GM23248 (cell line): Measurements from ENCODE around the gene MOB2. TPM values are rescaled to one million over a fixed set of nuclear protein-coding genes. Genes with fewer than 3 reads are reported as not detected.

Source experiments
- DNase-seq: peaks from one replicate; pipeline ENCODE4 v3.0.0-alpha.2; 2015
- H2AFZ ChIP-seq: fragments of 200-600 bp; sonication (generic); 2 replicates; pipeline ENCODE4 v1.6.1; 2016; ENCODE audit warnings: antibody characterized with exemption
- H3F3A ChIP-seq: fragments of 200-600 bp; sonication (generic); 2 replicates; pipeline ENCODE4 v1.6.1; 2016; ENCODE audit warnings: mild to moderate bottlenecking, antibody characterized with exemption, mixed run types; ENCODE audit not compliant: insufficient read depth
- H3K27ac ChIP-seq: fragments of 200-600 bp; sonication (generic); 2 replicates; pipeline ENCODE4 v1.5.1; 2016; ENCODE audit warnings: mild to moderate bottlenecking
- H3K27me3 ChIP-seq: fragments of 200-600 bp; sonication (generic); replicated peaks from 2 replicates; pipeline ENCODE4 v1.6.1; 2016; ENCODE audit warnings: mild to moderate bottlenecking; ENCODE audit not compliant: insufficient read depth
- H3K36me3 ChIP-seq: fragments of 200-600 bp; sonication (generic); 2 replicates; pipeline ENCODE4 v1.6.1; 2016; ENCODE audit warnings: low read depth, mild to moderate bottlenecking
- H3K4me1 ChIP-seq: fragments of 200-600 bp; sonication (generic); 2 replicates; pipeline ENCODE4 v1.6.1; 2016; ENCODE audit warnings: mild to moderate bottlenecking; ENCODE audit not compliant: insufficient read depth
- H3K4me2 ChIP-seq: fragments of 200-600 bp; sonication (generic); one replicate; pipeline ENCODE4 v1.6.1; 2016; ENCODE audit warnings: mild to moderate bottlenecking; ENCODE audit not compliant: unreplicated experiment
- H3K4me3 ChIP-seq: fragments of 200-600 bp; sonication (generic); 2 replicates; pipeline ENCODE4 v1.5.1; 2016; ENCODE audit warnings: mild to moderate bottlenecking
- H3K79me2 ChIP-seq: fragments of 200-600 bp; sonication (generic); 2 replicates; pipeline ENCODE4 v1.6.1; 2016; ENCODE audit warnings: mild to moderate bottlenecking; ENCODE audit not compliant: insufficient read depth
- H3K9ac ChIP-seq: fragments of 200-600 bp; sonication (generic); 2 replicates; pipeline ENCODE4 v1.6.1; 2016; ENCODE audit warnings: mild to moderate bottlenecking
- H3K9me2 ChIP-seq: fragments of 200-600 bp; sonication (generic); 2 replicates; pipeline ENCODE4 v1.6.1; 2016; ENCODE audit warnings: mixed run types, mild to moderate bottlenecking, moderate library complexity; ENCODE audit not compliant: insufficient read depth
- H3K9me3 ChIP-seq: fragments of 200-600 bp; sonication (generic); one replicate; pipeline ENCODE4 v1.6.1; 2017; ENCODE audit warnings: low read depth
- H4K20me1 ChIP-seq: fragments of 200-600 bp; sonication (generic); 2 replicates; pipeline ENCODE4 v1.6.0; 2016; ENCODE audit not compliant: insufficient read depth
- EZH2 ChIP-seq: fragments of 200-600 bp; sonication (generic); IDR thresholded peaks from 2 replicates; pipeline ENCODE4 v1.6.1; 2018; ENCODE audit warnings: antibody characterized with exemption, mild to moderate bottlenecking; ENCODE audit not compliant: insufficient read depth, poor library complexity, severe bottlenecking
- EZH2phosphoT487 ChIP-seq: fragments of 200-600 bp; sonication (generic); IDR thresholded peaks from 2 replicates; pipeline ENCODE4 v1.6.1; 2018; ENCODE audit warnings: antibody characterized with exemption, moderate library complexity, mild to moderate bottlenecking, low read depth; ENCODE audit not compliant: insufficient read depth
- WGBS, 2 experiments: methylation state at CpG; one replicate each; pipeline ENCODE4 v1.1.6; 2015 to 2017; ENCODE audit warnings: low lambda C conversion rate in 2 of 2, low coverage in 1 of 2; ENCODE audit errors: missing lambda C conversion rate in 2 of 2; 5-methylcytosine and 5-hydroxymethylcytosine counted together
- in situ Hi-C: fragments of 300-500 bp; cut with MboI; formaldehyde crosslinking; loops from 2 replicates; pipeline ENCODE4 v1.15.0; 2020
- polyA plus RNA-seq: library from polyadenylated mRNA; unstranded; fragments of >200 nt; fragmentation: Nextera tagmentation; extraction: Ambion mirVana; gene quantifications from 2 replicates; pipeline ENCODE4 v1.2.1, GENCODE V29; 2016
- total RNA-seq: library from RNA; depleted of rRNA; stranded (reverse); fragments of >200 nt; shearing (Covaris generic); gene quantifications from 2 replicates; pipeline ENCODE4 v1.2.3, GENCODE V29; 2014

Gene MOB2
- total and polyA plus RNA-seq, 2 experiments from 2014 or later: 28.8 to 29.3 TPM

DNA sequence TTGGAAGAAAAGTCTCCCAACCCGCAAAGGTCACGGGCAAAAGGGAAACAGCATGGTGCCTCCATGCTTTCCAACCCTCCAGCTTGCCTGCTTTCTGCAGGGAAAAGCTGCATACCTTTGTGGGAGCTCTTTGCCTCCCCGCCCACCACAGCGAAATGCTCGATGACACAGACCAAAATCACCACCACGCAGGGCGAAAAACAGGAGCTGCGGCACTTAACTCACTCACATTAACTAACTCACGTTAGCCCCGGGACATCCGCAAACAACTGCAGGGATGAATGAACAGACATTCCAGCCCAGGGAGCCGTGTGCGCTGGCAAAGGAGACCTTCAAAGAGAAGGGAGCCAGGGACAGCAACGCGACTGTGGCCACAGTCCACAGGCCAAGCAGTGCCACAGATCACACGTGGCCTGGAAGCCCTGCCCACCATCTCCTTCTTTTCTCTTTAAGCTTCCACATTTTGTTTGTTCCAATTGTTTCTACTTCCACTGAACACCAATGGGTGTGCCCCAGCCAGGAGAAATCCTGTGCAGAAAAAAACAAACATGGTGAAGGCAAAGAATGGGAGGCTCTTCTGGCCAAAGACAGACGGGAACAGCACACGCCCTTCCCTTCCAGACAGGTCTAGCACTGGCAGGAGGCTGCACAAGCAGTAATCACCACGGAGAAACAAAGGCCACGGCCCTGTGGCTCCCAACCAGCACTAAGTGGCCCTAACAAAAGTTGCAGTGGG, 46.2 kb upstream of the MOB2 start:
- DNase-seq: peak; percentile 89
- Histone ChIP-seq H3K9ac (peak overlapping the region; percentile 69), H3K27ac (peak overlapping the region; percentile 88), H3K9me3 (no peaks in the 10 kb centered on the region), H4K20me1 (peaks cover 37% of the 10 kb centered on the region; the same call in 1 of the 2 replicates), H2AFZ (no peak overlapping the region), H3K4me3 (peak overlapping the region; percentile 7), H3K4me1 (peaks cover 26% of the 10 kb centered on the region), H3K4me2 (peak overlapping the region; percentile 42), H3K36me3 (no peaks in the 10 kb centered on the region), H3K9me2 (no peaks in the 10 kb centered on the region), H3F3A (peaks cover 24% of the 10 kb centered on the region), H3K79me2 (peaks cover 81% of the 10 kb centered on the region), H3K27me3 (peaks cover 1% of the 10 kb centered on the region; the same call in 1 of the 2 replicates)
- TF ChIP-seq EZH2 (no peak), EZH2phosphoT487 (no peak)
- 13 to 14% methylated on average over 20 of the region's 20 CpGs for WGBS, 2 experiments
- in situ Hi-C loops: no loop called here

GRCh38 chr11:1532014-1532586, 45.5 kb upstream of the MOB2 start:
- H3K36me3 ChIP-seq: no peaks in the 10 kb centered on the region
- peak; percentile 94 for DNase-seq
- H3K27ac ChIP-seq: peak overlapping the region; percentile 88
- H2AFZ ChIP-seq: no peak overlapping the region
- H3K9me3 ChIP-seq: no peaks in the 10 kb centered on the region
- peak overlapping the region; percentile 7; the same call in 1 of the 2 replicates for H3K4me3 ChIP-seq
- peak overlapping the region; percentile 69 for H3K9ac ChIP-seq
- in situ Hi-C loops: no loop called here
- H3K9me2 ChIP-seq: no peaks in the 10 kb centered on the region
- H4K20me1 ChIP-seq: peaks cover 37% of the 10 kb centered on the region; the same call in 1 of the 2 replicates
- no peak for TF ChIP-seq EZH2
- no peak for TF ChIP-seq EZH2phosphoT487
- WGBS, 2 experiments: 4 to 8% methylated on average over 16 to 17 of the region's 17 CpGs
- H3F3A ChIP-seq: peaks cover 24% of the 10 kb centered on the region
- peaks cover 26% of the 10 kb centered on the region for H3K4me1 ChIP-seq
- H3K4me2 ChIP-seq: peak overlapping the region; percentile 42
- H3K79me2 ChIP-seq: peaks cover 81% of the 10 kb centered on the region
- no peaks in the 10 kb centered on the region for H3K27me3 ChIP-seq

- no peaks in the 10 kb centered on the region for H3K9me3 ChIP-seq
- H3K4me1 ChIP-seq: peaks cover 26% of the 10 kb centered on the region
- H3K27ac ChIP-seq: peak overlapping the region; percentile 88
- peak overlapping the region; percentile 69 for H3K9ac ChIP-seq
- TF ChIP-seq EZH2: no peak
- no peak for TF ChIP-seq EZH2phosphoT487
- peaks cover 81% of the 10 kb centered on the region for H3K79me2 ChIP-seq
- 36% methylated on average over 12 of the region's 12 CpGs for WGBS, 2 experiments
- peak overlapping the region; percentile 42 for H3K4me2 ChIP-seq
- no peak overlapping the region for H2AFZ ChIP-seq
- H3K4me3 ChIP-seq: no peak overlapping the region
- H3K9me2 ChIP-seq: no peaks in the 10 kb centered on the region
- H3K27me3 ChIP-seq: no peaks in the 10 kb centered on the region
- peak; percentile 48 for DNase-seq
- in situ Hi-C loops: no loop called here
- peaks cover 33% of the 10 kb centered on the region; the same call in 1 of the 2 replicates for H4K20me1 ChIP-seq
- no peaks in the 10 kb centered on the region for H3K36me3 ChIP-seq
- peaks cover 24% of the 10 kb centered on the region for H3F3A ChIP-seq
These were observed 45.0 kb upstream of the MOB2 start for GRCh38 chr11:1531449-1532013.

DNA sequence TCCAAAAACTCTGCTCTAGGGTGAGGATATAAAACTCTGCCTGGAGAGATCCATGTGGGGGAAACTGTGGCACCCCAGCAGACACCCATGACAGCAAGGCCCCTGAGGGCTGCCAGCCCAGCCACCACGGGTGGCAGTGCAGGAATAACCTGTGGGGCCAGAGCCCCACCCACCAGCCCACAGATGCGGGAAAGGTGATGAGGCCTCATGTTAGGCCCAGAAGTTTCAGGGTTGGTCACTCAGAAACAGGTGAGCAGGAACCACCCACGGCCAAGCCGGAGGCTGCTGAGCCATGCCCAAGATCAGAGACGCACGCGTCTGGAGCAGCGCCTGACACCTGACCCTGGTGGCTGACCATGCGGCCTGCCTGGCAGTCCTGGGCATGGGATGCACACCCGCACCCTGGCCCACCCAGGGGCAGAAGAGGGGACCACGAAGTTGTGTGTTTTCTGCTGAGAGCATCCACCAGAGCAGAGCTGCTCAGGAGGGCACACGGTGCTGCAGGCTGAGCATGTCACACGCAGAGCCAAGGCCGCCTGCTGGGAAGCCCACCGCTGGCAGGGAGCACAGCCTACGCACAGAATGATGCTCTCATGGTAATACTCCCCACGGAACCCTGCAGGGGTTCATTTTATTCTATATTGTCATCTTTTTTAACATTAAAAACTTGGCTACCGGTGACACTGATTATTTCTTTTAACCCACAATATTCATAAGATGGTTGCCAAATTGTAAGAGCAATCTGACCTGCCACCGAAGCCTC, 44.3 kb upstream of the MOB2 start:
- H4K20me1 ChIP-seq: peaks cover 26% of the 10 kb centered on the region; the same call in 1 of the 2 replicates
- peak overlapping the region; percentile 42 for H3K4me2 ChIP-seq

More for the DNA sequence above, 44.3 kb upstream of the MOB2 start:
- no peaks in the 10 kb centered on the region for H3K36me3 ChIP-seq
- no peak overlapping the region for H3K4me3 ChIP-seq
- H2AFZ ChIP-seq: no peak overlapping the region
- peaks cover 81% of the 10 kb centered on the region for H3K79me2 ChIP-seq
- DNase-seq: no peak
- peaks cover 24% of the 10 kb centered on the region for H3F3A ChIP-seq
- H3K9me2 ChIP-seq: no peaks in the 10 kb centered on the region
- H3K4me1 ChIP-seq: peaks cover 26% of the 10 kb centered on the region
- H3K27me3 ChIP-seq: no peaks in the 10 kb centered on the region
- in situ Hi-C loops: no loop called here
- no peak for TF ChIP-seq EZH2
- no peak for TF ChIP-seq EZH2phosphoT487
- WGBS, 2 experiments: 89 to 92% methylated on average over 18 to 19 of the region's 19 CpGs
- no peaks in the 10 kb centered on the region for H3K9me3 ChIP-seq
- H3K27ac ChIP-seq: peak overlapping the region; percentile 88
- peak overlapping the region; percentile 69 for H3K9ac ChIP-seq
